Muscle layer of duodenum (tissue), 2 donors: ENCODE results near the gene MBD4.
"Not testable (repeated sequence)": the region's sequence is repeated elsewhere in the genome, so short reads cannot be mapped to it uniquely, and the experiment has no call there.

Source experiments
- H3K27ac ChIP-seq: one replicate; pipeline ENCODE4 v1.7.0; 2013; ENCODE audit warnings: mild to moderate bottlenecking, low read length
- H3K27me3 ChIP-seq: one replicate; pipeline ENCODE4 v1.7.0; 2013; ENCODE audit warnings: low read depth, mild to moderate bottlenecking, control low read depth, low read length
- H3K36me3 ChIP-seq, 2 donors: one replicate each; pipeline ENCODE4 v1.7.0; 2013; ENCODE audit warnings: low read length in 2 of 2, control low read depth in 1 of 2, mild to moderate bottlenecking in 1 of 2; ENCODE audit not compliant: insufficient read depth in 2 of 2, control insufficient read depth in 1 of 2
- H3K4me1 ChIP-seq, 2 donors: one replicate each; pipeline ENCODE4 v1.7.0; 2013; ENCODE audit warnings: low read length in 2 of 2, mild to moderate bottlenecking in 2 of 2, control low read depth in 1 of 2, moderate library complexity in 1 of 2; ENCODE audit not compliant: insufficient read depth in 2 of 2, control insufficient read depth in 1 of 2
- H3K4me3 ChIP-seq, 2 donors: one replicate each; pipeline ENCODE4 v1.7.0; 2013; ENCODE audit warnings: low read length in 2 of 2, low read depth in 1 of 2, mild to moderate bottlenecking in 1 of 2
- H3K9me3 ChIP-seq, 2 donors: one replicate each; pipeline ENCODE4 v1.7.0; 2013; ENCODE audit warnings: low read length in 2 of 2, control low read depth in 1 of 2, mild to moderate bottlenecking in 1 of 2; ENCODE audit not compliant: control insufficient read depth in 1 of 2
- donor health status: healthy.

The MBD4 gene

DNA sequence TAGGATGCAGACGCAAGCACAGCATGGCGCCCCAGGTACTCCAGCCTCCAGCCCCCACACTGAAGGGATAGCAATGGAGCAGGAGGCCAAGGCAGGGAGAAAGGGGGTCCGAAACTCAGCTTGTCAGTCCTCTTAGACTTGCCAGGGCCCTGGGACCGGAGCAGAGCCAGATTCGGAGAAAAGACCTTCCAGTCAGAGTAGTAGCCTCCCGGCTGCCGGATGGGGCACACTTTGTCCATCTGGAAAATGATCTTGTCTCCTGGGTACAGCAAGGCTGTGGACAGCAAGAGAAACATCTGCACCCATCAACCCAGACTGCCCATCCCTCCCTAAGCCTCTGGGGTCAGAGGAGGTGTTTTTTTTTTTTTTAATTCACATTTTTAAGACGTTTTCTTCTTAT, 35.6 kb downstream of the MBD4 start:
- H3K36me3 ChIP-seq, result no peaks in the 10 kb centered on the region
- H3K4me3 ChIP-seq, result no peak overlapping the region
- H3K4me1 ChIP-seq, result no peaks in the 10 kb centered on the region
- no peaks in the 10 kb centered on the region for H3K27me3 ChIP-seq
- H3K27ac ChIP-seq, result no peak overlapping the region
- H3K9me3 ChIP-seq, result no peaks in the 10 kb centered on the region

DNA sequence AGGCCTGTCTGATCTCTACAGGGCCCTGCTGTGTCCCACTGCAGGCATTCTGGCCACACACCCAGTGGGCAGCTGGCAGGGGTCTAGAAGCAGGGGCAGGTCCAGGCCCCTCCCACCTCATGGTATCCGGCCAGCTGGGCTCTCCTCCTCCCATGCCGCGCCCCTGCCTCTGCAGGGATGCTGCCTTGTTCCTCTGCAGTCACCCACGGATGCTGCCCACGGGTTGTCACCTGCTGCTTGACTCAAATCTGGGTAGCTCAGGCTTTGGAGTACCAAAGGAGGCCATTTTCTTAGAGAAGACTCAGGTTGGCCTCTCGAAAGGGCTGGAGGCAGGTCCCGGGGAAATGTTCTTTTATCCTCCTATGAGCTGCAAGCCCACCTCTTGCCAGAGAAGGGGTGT, 36.3 kb downstream of the MBD4 start:
- H3K36me3 ChIP-seq, result no peaks in the 10 kb centered on the region
- H3K4me1 ChIP-seq, result peaks cover under 1 to 3% of the 10 kb centered on the region in 2 donors
- no peaks in the 10 kb centered on the region for H3K27me3 ChIP-seq
- H3K9me3 ChIP-seq, result no peaks in the 10 kb centered on the region
- H3K27ac ChIP-seq, result no peak overlapping the region
- H3K4me3 ChIP-seq, result no peak overlapping the region

GRCh38 chr3:129402616-129403015, 37.1 kb downstream of the MBD4 start:
- H3K27me3 ChIP-seq, result no peaks in the 10 kb centered on the region
- H3K4me1 ChIP-seq, result peaks cover 5 to 11% of the 10 kb centered on the region in 2 donors

GRCh38 chr3:129402210-129402609, 37.5 kb downstream of the MBD4 start:
- no peaks in the 10 kb centered on the region for H3K9me3 ChIP-seq

More at GRCh38 chr3:129402616-129403015, 37.1 kb downstream of the MBD4 start:
- no peaks in the 10 kb centered on the region for H3K9me3 ChIP-seq
- H3K36me3 ChIP-seq, result no peaks in the 10 kb centered on the region
- H3K4me3 ChIP-seq, result no peak overlapping the region
- H3K27ac ChIP-seq, result no peak overlapping the region

DNA sequence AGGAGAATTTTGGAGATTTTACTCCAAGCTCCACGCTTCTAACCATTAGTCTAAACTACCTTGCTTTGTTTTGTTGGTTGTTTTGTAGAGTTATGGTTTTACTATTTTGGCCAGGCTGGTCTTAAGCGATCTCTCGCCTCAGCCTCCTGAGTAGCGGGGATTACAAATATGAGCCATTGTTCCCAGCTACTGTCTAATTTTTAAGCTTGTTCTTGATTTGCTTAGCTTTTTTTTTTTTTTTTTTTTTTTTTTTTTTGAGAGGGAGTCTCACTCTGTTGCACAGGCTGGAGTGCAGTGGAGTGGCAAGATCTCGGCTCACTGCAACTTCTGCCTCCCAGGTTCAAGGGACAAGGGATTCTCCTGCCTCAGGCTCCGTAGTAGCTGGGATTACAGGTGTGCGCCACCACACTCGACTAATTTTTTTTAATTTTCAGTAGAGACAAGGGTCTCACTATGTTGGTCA, 39.8 kb downstream of the MBD4 start:
- Histone ChIP-seq H3K4me3 (peak overlapping the region; percentile 80 to 92), H3K9me3 (no peaks in the 10 kb centered on the region), H3K4me1 (peaks cover 5 to 14% of the 10 kb centered on the region in 2 donors), H3K27me3 (no peaks in the 10 kb centered on the region), H3K27ac (peak overlapping the region; percentile 98), H3K36me3 (peaks cover 0 to 7% of the 10 kb centered on the region in 2 donors)

More at GRCh38 chr3:129402210-129402609, 37.5 kb downstream of the MBD4 start:
- Histone ChIP-seq H3K36me3 (no peaks in the 10 kb centered on the region), H3K27ac (no peak overlapping the region), H3K4me1 (peaks cover 5 to 14% of the 10 kb centered on the region in 2 donors), H3K4me3 (no peak overlapping the region), H3K27me3 (no peaks in the 10 kb centered on the region)

DNA sequence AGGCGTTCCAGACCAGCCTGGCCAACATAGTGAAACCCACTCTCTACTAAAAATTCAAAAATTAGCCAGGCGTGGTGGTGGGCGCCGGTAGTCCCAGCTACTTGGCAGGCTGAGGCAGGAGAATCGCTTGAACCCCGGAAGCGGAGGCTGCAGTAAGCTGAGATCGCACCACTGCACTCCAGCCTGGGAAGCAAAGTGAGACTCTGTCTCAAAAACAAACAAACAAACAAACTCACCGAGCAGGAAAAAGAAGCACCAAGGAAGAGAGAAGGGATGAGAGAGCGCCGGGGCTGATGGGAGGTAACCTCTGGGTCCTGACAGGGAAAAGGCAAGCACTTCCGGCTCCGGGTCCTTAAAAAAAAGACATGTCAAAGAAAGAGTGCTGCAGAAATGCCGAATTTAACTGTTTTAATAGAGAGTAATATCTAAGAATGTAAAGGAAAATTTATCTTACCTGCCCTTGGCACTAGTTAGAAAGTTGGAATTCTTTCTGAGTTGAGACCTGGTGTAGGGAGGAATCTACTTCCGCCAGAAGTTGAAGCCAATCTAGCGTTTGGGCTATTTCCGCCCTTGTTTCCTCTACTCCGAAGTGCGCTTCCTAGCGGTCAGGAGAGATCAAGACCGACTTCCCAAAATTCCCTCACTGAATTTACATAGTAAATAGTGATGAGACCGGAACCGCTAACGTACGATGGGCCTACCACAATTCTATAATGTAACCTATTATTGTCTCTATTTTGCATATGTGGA, 40.4 kb downstream of the MBD4 start:
- Histone ChIP-seq H3K4me3 (peak overlapping the region; percentile 80 to 92), H3K27me3 (no peaks in the 10 kb centered on the region), H3K4me1 (peaks cover 5 to 14% of the 10 kb centered on the region in 2 donors), H3K36me3 (peaks cover 0 to 7% of the 10 kb centered on the region in 2 donors), H3K27ac (peak overlapping the region; percentile 98), H3K9me3 (no peaks in the 10 kb centered on the region)

- peak overlapping the region; percentile 80 to 92 for H3K4me3 ChIP-seq
- peaks cover 0 to 7% of the 10 kb centered on the region in 2 donors for H3K36me3 ChIP-seq
- H3K27me3 ChIP-seq, result no peaks in the 10 kb centered on the region
- H3K4me1 ChIP-seq, result peaks cover 5 to 14% of the 10 kb centered on the region in 2 donors
- H3K9me3 ChIP-seq, result no peaks in the 10 kb centered on the region
- H3K27ac ChIP-seq, result peak overlapping the region; percentile 98
Measured at GRCh38 chr3:129398803-129399144, 41.0 kb downstream of the MBD4 start.

- not testable (repeated sequence) for H3K27me3 ChIP-seq, H3K27ac ChIP-seq, H3K4me3 ChIP-seq, H3K9me3 ChIP-seq
- Histone ChIP-seq H3K4me1 (peaks cover 5 to 18% of the 10 kb centered on the region in 2 donors), H3K36me3 (peaks cover 18 to 46% of the 10 kb centered on the region in 2 donors)
Measured at GRCh38 chr3:129393760-129394564, 45.8 kb downstream of the MBD4 start.

- Histone ChIP-seq H3K4me3 (no peak overlapping the region), H3K27ac (no peak overlapping the region), H3K27me3 (no peaks in the 10 kb centered on the region), H3K9me3 (no peaks in the 10 kb centered on the region), H3K4me1 (peaks cover 3 to 13% of the 10 kb centered on the region in 2 donors), H3K36me3 (peaks cover 18 to 46% of the 10 kb centered on the region in 2 donors)
Measured at GRCh38 chr3:129393271-129393670, 46.5 kb downstream of the MBD4 start.

- not testable (repeated sequence) for H3K4me3 ChIP-seq, H3K4me1 ChIP-seq, H3K9me3 ChIP-seq, H3K27me3 ChIP-seq, H3K27ac ChIP-seq
- peaks cover 19 to 53% of the 10 kb centered on the region in 2 donors for H3K36me3 ChIP-seq
Measured at GRCh38 chr3:129392106-129392887, 47.5 kb downstream of the MBD4 start.

DNA sequence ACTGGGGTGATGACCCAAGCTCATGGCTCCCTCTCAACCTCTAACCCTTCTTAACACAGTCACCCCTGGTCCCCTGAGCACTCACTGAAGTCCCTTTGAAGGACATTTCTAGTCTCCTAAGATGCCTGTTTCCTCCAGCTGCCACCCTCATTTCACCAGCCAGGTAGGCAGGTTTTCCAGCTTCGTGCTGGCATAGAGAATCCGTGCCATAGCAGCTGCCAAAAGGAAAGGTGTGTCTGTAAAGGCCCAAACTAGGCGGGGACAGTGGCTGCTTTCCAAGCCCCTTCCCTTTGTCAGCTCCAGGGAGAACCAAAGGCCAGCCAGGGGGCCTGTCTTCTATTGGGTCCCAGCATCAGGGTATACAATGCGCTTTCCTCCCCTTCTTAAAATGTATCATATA, 48.2 kb downstream of the MBD4 start:
- peaks cover 23 to 58% of the 10 kb centered on the region in 2 donors for H3K36me3 ChIP-seq
- H3K9me3 ChIP-seq, H3K4me1 ChIP-seq, H3K4me3 ChIP-seq, H3K27me3 ChIP-seq, H3K27ac ChIP-seq: not testable (repeated sequence)
